SU-DHL-6 (cell line): ENCODE results near the gene WWOX.

Source experiments
- H2AFZ ChIP-seq: fragments of 200-600 bp; sonication (generic); 2 replicates; pipeline ENCODE4 v1.6.1; 2014; ENCODE audit warnings: low read depth, mild to moderate bottlenecking, moderate library complexity, mixed read lengths, antibody characterized with exemption, low read length; ENCODE audit not compliant: severe bottlenecking
- H3F3A ChIP-seq: fragments of 200-600 bp; shearing (Covaris generic); 2 replicates; pipeline ENCODE4 v1.6.0; 2016; ENCODE audit warnings: antibody characterized with exemption, mild to moderate bottlenecking; ENCODE audit not compliant: insufficient read depth
- H3K27ac ChIP-seq: fragments of 200-600 bp; sonication (generic); 2 replicates; pipeline ENCODE4 v1.5.1; 2016; ENCODE audit warnings: low read depth, mild to moderate bottlenecking, low read length, moderate library complexity, mixed read lengths
- H3K27me3 ChIP-seq: fragments of 200-600 bp; sonication (generic), shearing (Covaris generic); 2 replicates; pipeline ENCODE4 v1.6.0; 2014; ENCODE audit warnings: mild to moderate bottlenecking, low read length
- H3K36me3 ChIP-seq: fragments of 200-600 bp; sonication (generic); 2 replicates; pipeline ENCODE4 v1.6.1; 2014; ENCODE audit warnings: mild to moderate bottlenecking, low read length, mixed read lengths
- H3K4me2 ChIP-seq: fragments of 300-600, 200-600 bp; shearing (Covaris generic), sonication (generic); 2 replicates; pipeline ENCODE4 v1.6.0; 2014; ENCODE audit warnings: low read length, low read depth, mild to moderate bottlenecking; ENCODE audit not compliant: poor library complexity, severe bottlenecking
- H3K4me3 ChIP-seq: fragments of 200-600 bp; sonication (generic); 2 replicates; pipeline ENCODE4 v1.5.1; 2014; ENCODE audit warnings: antibody characterized with exemption, low read length, mild to moderate bottlenecking, mixed read lengths; ENCODE audit not compliant: insufficient read depth, poor library complexity, severe bottlenecking
- H3K79me2 ChIP-seq: fragments of 200-600 bp; sonication (generic); 2 replicates; pipeline ENCODE4 v1.6.1; 2014; ENCODE audit warnings: mild to moderate bottlenecking, low read length, moderate library complexity; ENCODE audit not compliant: insufficient read depth
- H3K9ac ChIP-seq: fragments of 200-600 bp; sonication (generic); 2 replicates; pipeline ENCODE4 v1.7.0; 2014; ENCODE audit warnings: mild to moderate bottlenecking, low read length
- H3K9me2 ChIP-seq: fragments of 200-600 bp; sonication (generic); replicated peaks from 2 replicates; pipeline ENCODE4 v1.6.1; 2014; ENCODE audit warnings: low read length; ENCODE audit not compliant: insufficient read depth
- H3K9me3 ChIP-seq: fragments of 200-600 bp; sonication (generic); 2 replicates; pipeline ENCODE4 v1.6.1; 2014; ENCODE audit warnings: low read length, mixed read lengths; ENCODE audit not compliant: insufficient read depth
- H4K20me1 ChIP-seq: fragments of 200-600 bp; sonication (generic); 2 replicates; pipeline ENCODE4 v1.6.1; 2014; ENCODE audit warnings: low read depth, mild to moderate bottlenecking, antibody characterized with exemption, low read length, moderate library complexity, mixed read lengths
- EZH2phosphoT487 ChIP-seq: fragments of 200-600 bp; sonication (generic), shearing (Covaris generic); conservative IDR thresholded peaks from 2 replicates; pipeline ENCODE4 v1.6.1; 2018; ENCODE audit warnings: mild to moderate bottlenecking, antibody characterized with exemption, low read length, moderate library complexity, mixed read lengths
- TF ChIP-seq, protein P1 (sequence below): fragments of 200-600 bp; sonication (generic); IDR thresholded peaks from one replicate; pipeline ENCODE4 v1.5.1; 2017; ENCODE audit warnings: antibody characterized with exemption, mild to moderate bottlenecking, low read length, moderate library complexity; ENCODE audit not compliant: insufficient read depth, poor library complexity, severe bottlenecking

The WWOX gene

GRCh38 chr16:79073566-79073965 is 974.1 kb downstream of the WWOX start:
- Histone ChIP-seq H3K9me3 (no peaks in the 10 kb centered on the region), H3K4me3 (no peak overlapping the region), H3K9ac (no peak overlapping the region), H3K27me3 (no peaks in the 10 kb centered on the region), H3K4me2 (no peak overlapping the region), H2AFZ (no peak overlapping the region), H3K36me3 (no peaks in the 10 kb centered on the region), H3F3A (no peaks in the 10 kb centered on the region), H3K27ac (no peak overlapping the region), H3K9me2 (no peaks in the 10 kb centered on the region), H3K79me2 (no peaks in the 10 kb centered on the region), H4K20me1 (no peaks in the 10 kb centered on the region)
- no peak for TF ChIP-seq EZH2phosphoT487
- TF ChIP-seq, protein P1, sequence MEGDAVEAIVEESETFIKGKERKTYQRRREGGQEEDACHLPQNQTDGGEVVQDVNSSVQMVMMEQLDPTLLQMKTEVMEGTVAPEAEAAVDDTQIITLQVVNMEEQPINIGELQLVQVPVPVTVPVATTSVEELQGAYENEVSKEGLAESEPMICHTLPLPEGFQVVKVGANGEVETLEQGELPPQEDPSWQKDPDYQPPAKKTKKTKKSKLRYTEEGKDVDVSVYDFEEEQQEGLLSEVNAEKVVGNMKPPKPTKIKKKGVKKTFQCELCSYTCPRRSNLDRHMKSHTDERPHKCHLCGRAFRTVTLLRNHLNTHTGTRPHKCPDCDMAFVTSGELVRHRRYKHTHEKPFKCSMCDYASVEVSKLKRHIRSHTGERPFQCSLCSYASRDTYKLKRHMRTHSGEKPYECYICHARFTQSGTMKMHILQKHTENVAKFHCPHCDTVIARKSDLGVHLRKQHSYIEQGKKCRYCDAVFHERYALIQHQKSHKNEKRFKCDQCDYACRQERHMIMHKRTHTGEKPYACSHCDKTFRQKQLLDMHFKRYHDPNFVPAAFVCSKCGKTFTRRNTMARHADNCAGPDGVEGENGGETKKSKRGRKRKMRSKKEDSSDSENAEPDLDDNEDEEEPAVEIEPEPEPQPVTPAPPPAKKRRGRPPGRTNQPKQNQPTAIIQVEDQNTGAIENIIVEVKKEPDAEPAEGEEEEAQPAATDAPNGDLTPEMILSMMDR = no peak

- no peaks in the 10 kb centered on the region for H4K20me1 ChIP-seq
- H3K9me2 ChIP-seq = no peaks in the 10 kb centered on the region
- no peak overlapping the region for H3K9ac ChIP-seq
- no peaks in the 10 kb centered on the region for H3K9me3 ChIP-seq
- no peak overlapping the region for H3K4me3 ChIP-seq
- no peaks in the 10 kb centered on the region for H3K36me3 ChIP-seq
- no peaks in the 10 kb centered on the region for H3K79me2 ChIP-seq
- no peak overlapping the region for H3K27ac ChIP-seq
- no peaks in the 10 kb centered on the region for H3F3A ChIP-seq
- no peaks in the 10 kb centered on the region for H3K27me3 ChIP-seq
- H3K4me2 ChIP-seq = no peak overlapping the region
- no peak overlapping the region for H2AFZ ChIP-seq
- TF ChIP-seq, protein P1 = no peak
- TF ChIP-seq EZH2phosphoT487 = no peak
Measured at GRCh38 chr16:79074541-79074940, 975.1 kb downstream of the WWOX start.

GRCh38 chr16:79074951-79075350 is 975.5 kb downstream of the WWOX start:
- H3K4me2 ChIP-seq = no peak overlapping the region
- H3F3A ChIP-seq = no peaks in the 10 kb centered on the region
- no peaks in the 10 kb centered on the region for H3K79me2 ChIP-seq
- H3K4me3 ChIP-seq = no peak overlapping the region
- no peaks in the 10 kb centered on the region for H3K9me3 ChIP-seq
- H4K20me1 ChIP-seq = no peaks in the 10 kb centered on the region
- no peak for TF ChIP-seq EZH2phosphoT487
- TF ChIP-seq, protein P1 = no peak
- no peaks in the 10 kb centered on the region for H3K27me3 ChIP-seq
- H3K9ac ChIP-seq = no peak overlapping the region
- no peaks in the 10 kb centered on the region for H3K36me3 ChIP-seq
- H3K9me2 ChIP-seq = no peaks in the 10 kb centered on the region
- H2AFZ ChIP-seq = no peak overlapping the region
- no peak overlapping the region for H3K27ac ChIP-seq
